Heart left ventricle (tissue), 16 donors: ENCODE data around the gene SERPINH1. TPM values are rescaled to one million over a fixed set of nuclear protein-coding genes. Genes with fewer than 3 reads are reported as not detected.

Experiments
- ATAC-seq, 4 donors: fragments of 200-7000 bp; cut with Tn5 transposase; one replicate each; pipeline ENCODE4 v1.9.1; 2020 to 2022; ENCODE audit warnings: moderate library complexity in 4 of 4, mild to moderate bottlenecking in 3 of 4, moderate number of reproducible peaks in 1 of 4
- DNase-seq, 5 donors: peaks; one replicate each; pipeline ENCODE4 v3.0.0-alpha.2; 2020
- H3K27ac ChIP-seq, 12 donors: fragments of 200-600 bp; sonication (generic) in 4 of 12; one replicate each; pipeline versions ENCODE4 v1.5.0 to v1.8.0; 2016 to 2022; ENCODE audit warnings: mild to moderate bottlenecking in 2 of 12
- H3K27me3 ChIP-seq, 9 donors: fragments of 200-600 bp; sonication (generic) in 2 of 9; one replicate each; pipeline versions ENCODE4 v1.5.1 to v1.8.0; 2016 to 2022; ENCODE audit warnings: mild to moderate bottlenecking in 3 of 9
- H3K36me3 ChIP-seq, 9 donors: fragments of 200-600 bp; sonication (generic) in 2 of 9; one replicate each; pipeline versions ENCODE4 v1.5.0 to v1.8.0; 2018 to 2022; ENCODE audit warnings: mild to moderate bottlenecking in 2 of 9
- H3K4me1 ChIP-seq, 12 donors: fragments of 200-600 bp; sonication (generic) in 4 of 12; one replicate each; pipeline versions ENCODE4 v1.5.0 to v1.8.0; 2016 to 2022; ENCODE audit warnings: mild to moderate bottlenecking in 3 of 12
- H3K4me3 ChIP-seq, 12 donors: fragments of 200-600 bp; sonication (generic) in 4 of 12; one replicate each; pipeline versions ENCODE4 v1.5.0 to v1.8.0; 2017 to 2022; ENCODE audit warnings: mild to moderate bottlenecking in 9 of 12, moderate library complexity in 4 of 12
- H3K9me3 ChIP-seq, 12 donors: fragments of 200-600 bp; sonication (generic) in 4 of 12; one replicate each; pipeline versions ENCODE4 v1.5.0 to v1.8.0; 2016 to 2022; ENCODE audit warnings: mild to moderate bottlenecking in 1 of 12
- CTCF ChIP-seq, 12 donors: fragments of 200-600 bp; sonication (generic) in 4 of 12; IDR thresholded peaks; one replicate each; pipeline versions ENCODE4 v1.5.0 to v1.8.0; 2018 to 2022; ENCODE audit warnings: antibody characterized with exemption in 12 of 12, mild to moderate bottlenecking in 5 of 12
- POLR2A ChIP-seq, 2 donors: fragments of 450-650 bp; IDR thresholded peaks; one replicate each; pipeline ENCODE4 v1.6.1; 2017; ENCODE audit warnings: antibody characterized with exemption in 2 of 2, mild to moderate bottlenecking in 2 of 2, moderate library complexity in 2 of 2
- WGBS, 4 donors: extraction: QIAGEN DNeasy Blood & Tissue Kit in 2 of 4; methylation state at CpG; one replicate each; pipeline versions ENCODE4 v1.1.5 to v1.1.7; 2013 to 2018; 5-methylcytosine and 5-hydroxymethylcytosine counted together
- intact Hi-C, 10 donors: fragments of 100-400 bp; cut with DNase I; formaldehyde crosslinking; loops; one replicate each; pipeline versions ENCODE4 v1.11.1 to v1.14.2; 2022
- polyA plus RNA-seq, 2 donors: library from polyadenylated mRNA; stranded (reverse); fragments of 200-250 nt; gene quantifications; one replicate each; pipeline ENCODE4 v1.2.3, GENCODE V29; 2013
- total RNA-seq, 9 donors: library from RNA; depleted of rRNA in 2 of 9; stranded (reverse); fragments of >200 nt in 2 of 9; fragmentation: NEBNext Ultra II Directional in 3 of 9; extraction: Animal tissue kit (Norgen Biotek cat#: 25700) in 3 of 9; gene quantifications; one replicate each; pipeline versions ENCODE4 v1.1.0 to v1.2.4, GENCODE V29; 2016 to 2023
- donor health status: ischemic (EF 13 %, LVEDD 7.1; RV severe dilation, severe dysfunction).
- donor health status: healthy with polysubstance abuse.
- donor health status: DM: no; HTN: yes; CAD: no.
- donor health status: DM: no; HTN: no; CAD: no.
- donor health status: ischemic (EF 25% LVEDD 6.9; RV normal size, moderate dysfunction).
- donor health status: ischemic (EF 25% LVEDD 5.7; RV mildly dilated, moderate dysfunction).
- donor health status: healthy.
- donor health status: DM: yes; HTN: yes; CAD: no.
- donor health status: ischemic (EF 35%, LVEDD 5.7; RV mildly dilated, moderate dysfunction).
- donor health status: nonischemic (EF 11% LVEDD 7.7; RV severe dilation, severe dysfunction).
- donor health status: DM: yes; HTN: yes; CAD: no.
- donor health status: PGD.
- donor health status: ischemic (EF 29% LVEDD 5.4; RV normal size, mild dysfunction).
- donor health status: nonischemic (EF 23%, LVEDD 6.1; RV moderate dilation, normal function).

SERPINH1 gene
- total and polyA plus RNA-seq, 11 donors = 32.5 to 211 (median 71.8) TPM

GRCh38 chr11:75571625-75572024 is 9.6 kb downstream of the SERPINH1 start:
- H3K9me3 ChIP-seq = no peaks in the 10 kb centered on the region
- H3K4me3 ChIP-seq = no peak overlapping the region
- H3K27ac ChIP-seq = peak overlapping the region in 1 of 12 donors; percentile 40
- no peak for TF ChIP-seq CTCF (IDR thresholded peaks at IDR 0.05)
- TF ChIP-seq POLR2A (IDR thresholded peaks at IDR 0.05) = no peak
- 92 to 96% (median 94%) methylated on average over 10 to 14 of the region's 14 CpGs for WGBS, 4 donors
- intact Hi-C loops = no loop called here
- ATAC-seq (no peak), DNase-seq (no peak)
- H3K27me3 ChIP-seq = no peaks in the 10 kb centered on the region
- H3K4me1 ChIP-seq = peaks cover 3 to 66% (median 39%) of the 10 kb centered on the region in 12 donors
- peaks cover 6 to 80% (median 76%) of the 10 kb centered on the region in 9 donors for H3K36me3 ChIP-seq

- TF ChIP-seq POLR2A (IDR thresholded peaks at IDR 0.05) = no peak
- no peak for TF ChIP-seq CTCF (IDR thresholded peaks at IDR 0.05)
- ATAC-seq = peak in 1 of 4 donors; percentile 4
These were observed 10.7 kb downstream of the SERPINH1 start for GRCh38 chr11:75572744-75573143.

GRCh38 chr11:75574698-75575602 is 12.9 kb downstream of the SERPINH1 start:
- no peaks in the 10 kb centered on the region for H3K9me3 ChIP-seq
- no peak for DNase-seq
- peak overlapping the region in 1 of 12 donors; percentile 43 for H3K27ac ChIP-seq
- H3K4me1 ChIP-seq = peaks cover 0 to 38% (median 19%) of the 10 kb centered on the region in 12 donors
- WGBS, 4 donors = 70 to 76% (median 73%) methylated on average over 12 of the region's 12 CpGs
- H3K4me3 ChIP-seq = no peak overlapping the region
- peaks cover 0 to 47% (median 42%) of the 10 kb centered on the region in 9 donors for H3K36me3 ChIP-seq
- intact Hi-C loops = loop anchor here in 3 of 10 donors (2.0 kb wide), 2 partner anchors 26 to 28 kb away; no protein-coding TSS in a partner anchor
- TF ChIP-seq CTCF (IDR thresholded peaks at IDR 0.05) = peak in 7 of 12 donors; percentile 16 to 24 (median 19)
- TF ChIP-seq POLR2A (IDR thresholded peaks at IDR 0.05) = no peak
- no peaks in the 10 kb centered on the region for H3K27me3 ChIP-seq
- peak in 3 of 4 donors; percentile 3 to 19 (median 11) for ATAC-seq

More at GRCh38 chr11:75572744-75573143, 10.7 kb downstream of the SERPINH1 start:
- 38 to 49% (median 48%) methylated on average over 8 of the region's 8 CpGs for WGBS, 4 donors
- H3K4me3 ChIP-seq = no peak overlapping the region
- H3K9me3 ChIP-seq = no peaks in the 10 kb centered on the region
- H3K27ac ChIP-seq = peak overlapping the region in 3 of 12 donors; percentile 17 to 40 (median 19)
- intact Hi-C loops = no loop called here
- peaks cover 4 to 69% (median 64%) of the 10 kb centered on the region in 9 donors for H3K36me3 ChIP-seq
- H3K4me1 ChIP-seq = peaks cover 0 to 58% (median 34%) of the 10 kb centered on the region in 12 donors
- H3K27me3 ChIP-seq = no peaks in the 10 kb centered on the region
- DNase-seq = no peak

GRCh38 chr11:75576017-75576416 is 14.0 kb downstream of the SERPINH1 start:
- H3K4me3 ChIP-seq = no peak overlapping the region
- H3K36me3 ChIP-seq = peaks cover 0 to 37% (median 32%) of the 10 kb centered on the region in 9 donors
- H3K9me3 ChIP-seq = no peaks in the 10 kb centered on the region
- 75 to 88% (median 80%) methylated on average over 6 of the region's 6 CpGs for WGBS, 4 donors
- no peaks in the 10 kb centered on the region for H3K27me3 ChIP-seq
- intact Hi-C loops = loop anchor here in 4 of 10 donors (2.0 kb wide), 2 partner anchors 27 to 29 kb away; no protein-coding TSS in a partner anchor
- no peak for TF ChIP-seq POLR2A (IDR thresholded peaks at IDR 0.05)
- no peak for TF ChIP-seq CTCF (IDR thresholded peaks at IDR 0.05)
- no peak overlapping the region for H3K27ac ChIP-seq
- DNase-seq (no peak), ATAC-seq (no peak)
- H3K4me1 ChIP-seq = peaks cover 0 to 27% (median 15%) of the 10 kb centered on the region in 12 donors
